NB4 (cell line): ENCODE results near the gene GUCY1A1.

Source experiments
- MYC ChIP-seq: IDR thresholded peaks from 2 replicates; pipeline ENCODE4 v1.6.1; 2011; ENCODE audit warnings: low read depth, low read length
- POLR2A ChIP-seq: IDR thresholded peaks from 2 replicates; pipeline ENCODE4 v1.6.1; 2011; ENCODE audit warnings: mild to moderate bottlenecking; ENCODE audit not compliant: insufficient read length; ENCODE audit errors: extremely low read depth
- TF ChIP-seq, protein P1 (sequence below): IDR thresholded peaks from one replicate; pipeline ENCODE4 v1.5.1; 2012; ENCODE audit warnings: low read depth, low read length
- TF ChIP-seq, protein P2 (sequence below): IDR thresholded peaks from 2 replicates; pipeline ENCODE4 v1.6.1; 2011; ENCODE audit warnings: low read depth, low read length

DNA sequence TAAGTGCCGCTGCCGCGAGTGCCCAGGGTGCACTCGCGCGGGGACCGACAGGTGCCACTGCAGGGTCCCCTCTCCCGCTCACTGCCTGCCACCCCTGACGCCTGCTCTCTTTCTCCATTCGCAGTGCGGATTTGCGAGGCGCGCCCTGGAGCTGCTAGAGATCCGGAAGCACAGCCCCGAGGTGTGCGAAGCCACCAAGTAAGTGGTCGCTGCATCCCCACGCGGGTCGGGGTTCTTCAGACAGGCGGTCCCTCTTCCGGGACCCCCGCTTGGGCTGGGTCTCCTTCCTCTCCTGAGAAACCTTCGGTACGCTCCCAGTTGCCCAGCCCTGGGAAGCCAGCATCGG lies 547 bp downstream of the GUCY1A1 start:
- TF ChIP-seq, protein P1, sequence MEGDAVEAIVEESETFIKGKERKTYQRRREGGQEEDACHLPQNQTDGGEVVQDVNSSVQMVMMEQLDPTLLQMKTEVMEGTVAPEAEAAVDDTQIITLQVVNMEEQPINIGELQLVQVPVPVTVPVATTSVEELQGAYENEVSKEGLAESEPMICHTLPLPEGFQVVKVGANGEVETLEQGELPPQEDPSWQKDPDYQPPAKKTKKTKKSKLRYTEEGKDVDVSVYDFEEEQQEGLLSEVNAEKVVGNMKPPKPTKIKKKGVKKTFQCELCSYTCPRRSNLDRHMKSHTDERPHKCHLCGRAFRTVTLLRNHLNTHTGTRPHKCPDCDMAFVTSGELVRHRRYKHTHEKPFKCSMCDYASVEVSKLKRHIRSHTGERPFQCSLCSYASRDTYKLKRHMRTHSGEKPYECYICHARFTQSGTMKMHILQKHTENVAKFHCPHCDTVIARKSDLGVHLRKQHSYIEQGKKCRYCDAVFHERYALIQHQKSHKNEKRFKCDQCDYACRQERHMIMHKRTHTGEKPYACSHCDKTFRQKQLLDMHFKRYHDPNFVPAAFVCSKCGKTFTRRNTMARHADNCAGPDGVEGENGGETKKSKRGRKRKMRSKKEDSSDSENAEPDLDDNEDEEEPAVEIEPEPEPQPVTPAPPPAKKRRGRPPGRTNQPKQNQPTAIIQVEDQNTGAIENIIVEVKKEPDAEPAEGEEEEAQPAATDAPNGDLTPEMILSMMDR = no peak
- TF ChIP-seq POLR2A (no peak), MYC (no peak)
- TF ChIP-seq, protein P2, sequence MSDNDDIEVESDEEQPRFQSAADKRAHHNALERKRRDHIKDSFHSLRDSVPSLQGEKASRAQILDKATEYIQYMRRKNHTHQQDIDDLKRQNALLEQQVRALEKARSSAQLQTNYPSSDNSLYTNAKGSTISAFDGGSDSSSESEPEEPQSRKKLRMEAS = no peak
